ENCODE data around the gene ADRA2A.

ADRA2A gene

GRCh38 chr10:111114758-111115500, 38.1 kb downstream of the ADRA2A start:
- DNase-seq (ENCODE audit: low read depth in 2 of 2), result no peak
- no peak overlapping the region for H3K4me3 ChIP-seq (replicated peaks in 1 of 2; ENCODE audit: low read depth in 2 of 2, low read length in 2 of 2)
- no peak for TF ChIP-seq CTCF (IDR thresholded peaks at IDR 0.05; ENCODE audit: low read depth, low read length)

GRCh38 chr10:111116211-111116610, 39.4 kb downstream of the ADRA2A start:
- TF ChIP-seq CTCF (IDR thresholded peaks at IDR 0.05; ENCODE audit: low read depth, low read length), result no peak
- H3K4me3 ChIP-seq (replicated peaks in 1 of 2; ENCODE audit: low read depth in 2 of 2, low read length in 2 of 2), result no peak overlapping the region
- no peak for DNase-seq (ENCODE audit: low read depth in 2 of 2)

- DNase-seq (ENCODE audit: low read depth in 2 of 2), result no peak
Measured at GRCh38 chr10:111116762-111117445, 40.1 kb downstream of the ADRA2A start.

GRCh38 chr10:111117528-111118277, 40.9 kb downstream of the ADRA2A start:
- no peak overlapping the region for H3K4me3 ChIP-seq (replicated peaks in 1 of 2; ENCODE audit: low read depth in 2 of 2, low read length in 2 of 2)
- DNase-seq (ENCODE audit: low read depth in 2 of 2), result no peak
- TF ChIP-seq CTCF (IDR thresholded peaks at IDR 0.05; ENCODE audit: low read depth, low read length), result no peak

More at GRCh38 chr10:111116762-111117445, 40.1 kb downstream of the ADRA2A start:
- no peak overlapping the region for H3K4me3 ChIP-seq (replicated peaks in 1 of 2; ENCODE audit: low read depth in 2 of 2, low read length in 2 of 2)
- no peak for TF ChIP-seq CTCF (IDR thresholded peaks at IDR 0.05; ENCODE audit: low read depth, low read length)

GRCh38 chr10:111118758-111119157, 41.9 kb downstream of the ADRA2A start:
- TF ChIP-seq CTCF (IDR thresholded peaks at IDR 0.05; ENCODE audit: low read depth, low read length), result no peak
- DNase-seq (ENCODE audit: low read depth in 2 of 2), result no peak
- no peak overlapping the region for H3K4me3 ChIP-seq (replicated peaks in 1 of 2; ENCODE audit: low read depth in 2 of 2, low read length in 2 of 2)

GRCh38 chr10:111119637-111120036, 42.8 kb downstream of the ADRA2A start:
- no peak for DNase-seq (ENCODE audit: low read depth in 2 of 2)
- TF ChIP-seq CTCF (IDR thresholded peaks at IDR 0.05; ENCODE audit: low read depth, low read length), result no peak
- H3K4me3 ChIP-seq (replicated peaks in 1 of 2; ENCODE audit: low read depth in 2 of 2, low read length in 2 of 2), result no peak overlapping the region

Data from cardiac fibroblast (primary cell).